RPMI7951 (cell line): ENCODE measurements around the gene ZSWIM5. TPM values are rescaled to one million over a fixed set of nuclear protein-coding genes. Genes with fewer than 3 reads are reported as not detected.
A peak's percentile ranks its signal among the peaks of the same experiment; 100 is the strongest.
"Not testable (repeated sequence)": the region's sequence is repeated elsewhere in the genome, so short reads cannot be mapped to it uniquely, and the experiment has no call there.

Experiments used
- DNase-seq: peaks from one replicate; pipeline ENCODE4 v3.0.0-alpha.2; 2012; ENCODE audit warnings: low read depth
- total RNA-seq: library from RNA; depleted of rRNA; stranded (reverse); fragments of >200 nt; shearing (Covaris generic); gene quantifications from 2 replicates; pipeline ENCODE4 v1.2.3, GENCODE V29; 2014

Gene ZSWIM5
- total RNA-seq, 1 experiment from 2014 or later, result not detected

DNA sequence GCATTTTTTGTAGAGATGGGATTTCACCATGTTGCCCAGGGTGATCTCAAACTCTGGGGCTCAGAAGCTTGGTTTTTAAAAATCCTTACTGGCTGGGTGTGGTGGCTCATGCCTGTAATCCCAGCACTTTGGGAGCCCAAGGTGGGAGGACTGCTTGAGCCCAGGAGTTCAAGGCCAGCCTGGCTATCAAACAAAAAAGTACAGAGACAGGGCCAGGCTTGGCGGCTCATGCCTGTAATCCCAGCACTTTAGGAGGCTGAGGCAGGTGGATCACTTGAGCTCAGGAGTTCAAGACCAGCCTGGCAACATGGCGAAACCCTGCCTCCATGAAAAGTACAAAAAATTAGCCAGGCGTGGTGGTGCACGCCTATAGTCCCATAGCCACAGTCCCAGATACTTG is 112.0 kb downstream of the ZSWIM5 start:
- DNase-seq, result not testable (repeated sequence)

GRCh38 chr1:45093334-45093733 is 113.1 kb downstream of the ZSWIM5 start:
- no peak for DNase-seq

- DNase-seq, result no peak
Measured at GRCh38 chr1:45089711-45090110, 116.7 kb downstream of the ZSWIM5 start.

GRCh38 chr1:45084562-45084961 is 121.8 kb downstream of the ZSWIM5 start:
- no peak for DNase-seq

GRCh38 chr1:45079533-45079932 is 126.9 kb downstream of the ZSWIM5 start:
- no peak for DNase-seq

DNA sequence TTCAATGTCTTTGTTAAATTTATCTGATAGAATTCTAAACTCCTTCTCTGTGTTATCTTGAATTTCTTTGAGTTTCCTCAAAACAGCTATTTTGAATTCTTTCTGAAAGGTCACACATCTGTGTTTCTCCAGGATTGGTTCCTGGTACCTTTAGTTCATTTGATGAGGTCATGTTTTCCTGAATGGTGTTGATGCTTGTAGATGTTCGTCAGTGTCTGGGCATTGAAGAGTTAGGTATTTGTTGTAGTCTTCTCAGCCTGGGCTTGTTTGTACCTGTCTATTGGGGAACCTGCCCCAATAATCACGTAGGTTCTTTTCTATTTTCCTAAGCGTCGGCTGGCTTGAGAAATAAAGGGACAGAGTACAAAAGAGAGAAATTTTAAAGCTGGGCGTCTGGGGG is 129.4 kb downstream of the ZSWIM5 start:
- not testable (repeated sequence) for DNase-seq

DNA sequence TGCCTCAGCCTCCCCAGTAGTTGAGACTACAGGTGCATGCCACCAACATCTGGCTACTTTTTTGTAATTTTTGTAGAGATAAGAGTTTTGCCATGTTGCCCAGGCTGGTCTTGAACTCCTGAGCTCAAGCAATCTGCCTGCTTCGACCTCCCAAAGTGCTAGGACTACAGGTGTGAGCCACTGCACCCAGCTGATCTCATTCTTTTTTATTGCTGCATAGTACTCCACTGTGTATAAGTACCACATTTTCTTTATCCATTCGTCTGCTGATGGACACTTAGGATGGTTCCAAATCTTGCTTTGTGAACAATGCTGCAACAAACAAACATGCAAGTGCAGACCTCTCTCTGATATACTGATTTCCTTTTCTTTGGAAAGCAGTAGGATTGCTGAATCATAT is 134.8 kb downstream of the ZSWIM5 start:
- no peak for DNase-seq

GRCh38 chr1:45067806-45068205 is 138.6 kb downstream of the ZSWIM5 start:
- no peak for DNase-seq

GRCh38 chr1:45065083-45065482 is 141.3 kb downstream of the ZSWIM5 start:
- no peak for DNase-seq

GRCh38 chr1:45062463-45062862 is 143.9 kb downstream of the ZSWIM5 start:
- DNase-seq, result not testable (repeated sequence)

DNA sequence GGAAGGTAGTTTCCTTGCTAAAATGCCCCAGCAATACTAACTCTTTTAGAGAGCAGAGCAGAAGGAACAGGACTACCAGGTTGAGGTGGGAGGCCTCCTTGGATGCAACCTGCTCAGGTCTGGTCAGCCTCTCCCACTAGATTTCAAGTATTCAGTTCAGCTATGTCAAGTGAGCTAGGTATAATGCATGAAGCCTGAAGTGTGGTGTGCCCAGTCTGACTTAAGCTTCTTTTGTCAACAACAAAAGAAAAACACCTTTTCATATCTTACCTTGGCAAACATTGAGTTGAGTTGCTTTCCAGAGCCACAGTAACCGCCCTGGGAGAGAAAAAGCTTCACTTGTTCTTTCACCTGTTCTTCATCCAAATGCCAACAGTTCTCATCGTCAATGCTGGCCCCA is 146.6 kb downstream of the ZSWIM5 start:
- DNase-seq, result no peak

- no peak for DNase-seq
Measured at GRCh38 chr1:45057542-45057941, 148.9 kb downstream of the ZSWIM5 start.

- DNase-seq, result no peak
Measured at GRCh38 chr1:45051005-45051772, 155.2 kb downstream of the ZSWIM5 start.

DNA sequence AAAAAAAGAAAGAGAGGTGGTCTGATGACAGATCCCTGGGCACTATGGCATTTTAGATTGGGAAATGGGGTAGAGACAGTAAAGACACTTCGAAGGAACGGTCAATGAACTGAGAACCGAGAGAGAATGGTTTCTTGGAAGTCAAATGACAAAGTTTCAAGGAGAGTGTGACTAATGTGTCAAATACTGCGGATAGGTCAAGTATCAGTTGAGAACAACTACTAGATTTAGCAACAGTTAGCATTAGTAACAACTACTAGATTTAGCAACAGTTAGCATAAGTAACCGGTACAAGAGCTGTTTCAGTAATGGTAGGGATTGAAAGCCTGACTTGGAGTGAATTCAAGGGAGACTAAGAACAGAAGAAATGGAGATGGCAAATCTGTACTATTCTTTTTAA is 159.4 kb downstream of the ZSWIM5 start:
- DNase-seq, result no peak

DNA sequence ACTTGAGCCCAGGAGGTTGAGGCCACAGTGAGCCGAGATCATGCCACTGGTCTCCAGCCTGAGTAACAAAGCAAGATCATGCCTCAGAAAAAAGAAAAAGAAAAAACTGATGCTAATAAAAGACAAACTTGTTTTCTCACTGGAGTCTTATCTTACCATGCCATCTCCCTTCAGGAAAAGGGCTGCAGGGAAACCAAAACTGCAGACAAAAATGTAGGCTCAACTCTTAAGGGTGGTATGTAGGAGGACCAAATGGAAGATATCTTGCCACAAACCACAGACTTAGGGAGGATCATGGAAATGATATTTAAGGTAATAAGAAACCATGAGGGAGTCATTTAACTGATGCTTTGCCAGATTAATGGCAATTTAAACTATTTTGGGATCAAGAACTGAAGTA is 161.5 kb downstream of the ZSWIM5 start:
- no peak for DNase-seq

- no peak for DNase-seq
Measured at GRCh38 chr1:45043094-45043493, 163.3 kb downstream of the ZSWIM5 start.

DNA sequence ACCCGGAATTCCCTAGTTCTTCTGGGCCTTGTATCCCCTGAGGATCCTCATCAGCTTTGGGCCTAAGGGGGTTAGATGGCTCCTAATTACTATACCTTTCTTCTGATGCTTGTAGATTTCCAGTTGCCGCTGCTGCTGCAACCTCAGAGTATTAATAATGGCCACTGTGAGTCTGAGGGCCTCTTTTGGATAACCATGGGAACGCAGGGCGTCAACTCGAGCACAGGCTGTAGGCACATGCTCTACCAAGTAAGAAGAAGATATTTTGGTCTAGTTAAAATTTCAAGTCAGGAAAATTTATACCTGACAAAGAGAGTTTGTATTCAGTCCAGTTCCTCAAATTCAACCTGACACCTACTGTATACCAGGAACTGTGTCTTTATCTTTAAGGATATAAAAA is 166.1 kb downstream of the ZSWIM5 start:
- no peak for DNase-seq

DNA sequence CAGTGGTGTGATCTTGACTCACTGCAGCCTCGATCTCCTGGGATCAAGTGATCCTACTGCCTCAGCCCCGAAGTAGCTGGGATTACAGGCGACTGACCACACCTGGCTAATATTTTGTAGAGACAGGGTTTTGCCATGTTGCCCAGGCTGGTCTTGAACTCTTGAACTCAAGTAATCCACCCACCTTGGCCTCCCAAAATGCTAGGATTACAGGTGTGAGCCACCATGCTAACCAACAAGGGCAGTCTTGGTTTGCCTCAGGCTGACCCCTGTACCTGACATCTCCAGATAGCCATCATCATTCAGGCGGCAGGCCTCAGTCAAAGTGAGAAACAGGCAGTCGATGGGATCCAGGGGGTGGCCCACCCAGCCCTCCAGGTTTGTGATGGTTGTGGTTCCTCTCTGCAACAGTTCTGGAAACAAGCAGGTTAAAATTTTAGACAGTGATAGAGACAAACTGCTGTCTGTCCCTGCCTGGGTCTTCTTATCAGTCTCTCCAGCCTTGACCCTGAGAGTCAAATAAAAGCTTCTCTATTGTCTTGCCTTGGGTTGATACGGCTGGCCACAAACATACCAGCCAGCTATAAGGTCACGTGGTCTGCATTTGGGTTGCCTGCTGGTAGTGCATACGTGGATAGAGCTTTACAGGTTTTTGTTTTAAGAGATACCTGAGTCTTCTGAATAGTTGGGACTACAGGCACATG is 167.6 kb downstream of the ZSWIM5 start:
- DNase-seq, result no peak

DNA sequence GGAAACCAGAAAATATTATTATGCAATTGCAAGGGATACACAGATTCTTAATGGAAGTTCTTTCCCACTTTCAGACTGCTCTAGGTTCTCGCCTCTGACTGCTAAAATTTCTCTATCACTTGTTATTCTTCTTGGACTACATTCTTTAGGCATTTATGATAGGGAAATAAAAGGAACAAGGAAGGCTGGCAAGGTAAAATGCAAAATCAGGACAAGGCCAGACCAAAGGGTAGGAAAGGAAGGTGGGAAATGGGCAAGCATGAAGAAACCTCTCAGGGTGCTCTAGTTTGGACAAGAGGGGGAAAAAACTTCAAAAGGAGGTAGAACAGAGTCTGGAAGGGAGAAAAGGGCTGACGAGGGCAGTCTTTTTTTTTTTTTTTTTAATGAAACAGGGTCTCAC is 168.2 kb downstream of the ZSWIM5 start:
- DNase-seq, result no peak

DNA sequence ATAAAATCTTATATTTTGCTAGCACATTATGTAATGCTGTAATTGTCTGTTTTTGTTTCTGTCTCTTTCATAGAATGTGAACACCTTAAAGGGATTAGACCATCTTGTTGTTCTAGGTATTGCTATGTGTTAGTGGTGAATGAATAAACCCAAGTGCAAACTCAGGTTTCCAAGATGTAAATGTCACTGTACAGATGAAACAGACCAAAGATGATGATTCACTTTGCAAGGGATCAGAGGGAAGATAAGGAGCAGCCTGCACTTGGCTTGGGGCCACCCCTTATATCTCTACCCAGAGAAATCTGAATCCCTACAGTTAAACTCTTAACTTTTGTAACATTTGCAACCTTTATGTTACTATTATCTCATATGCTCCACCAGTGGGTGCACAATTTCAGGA is 168.9 kb downstream of the ZSWIM5 start:
- peak; percentile 39 for DNase-seq

DNA sequence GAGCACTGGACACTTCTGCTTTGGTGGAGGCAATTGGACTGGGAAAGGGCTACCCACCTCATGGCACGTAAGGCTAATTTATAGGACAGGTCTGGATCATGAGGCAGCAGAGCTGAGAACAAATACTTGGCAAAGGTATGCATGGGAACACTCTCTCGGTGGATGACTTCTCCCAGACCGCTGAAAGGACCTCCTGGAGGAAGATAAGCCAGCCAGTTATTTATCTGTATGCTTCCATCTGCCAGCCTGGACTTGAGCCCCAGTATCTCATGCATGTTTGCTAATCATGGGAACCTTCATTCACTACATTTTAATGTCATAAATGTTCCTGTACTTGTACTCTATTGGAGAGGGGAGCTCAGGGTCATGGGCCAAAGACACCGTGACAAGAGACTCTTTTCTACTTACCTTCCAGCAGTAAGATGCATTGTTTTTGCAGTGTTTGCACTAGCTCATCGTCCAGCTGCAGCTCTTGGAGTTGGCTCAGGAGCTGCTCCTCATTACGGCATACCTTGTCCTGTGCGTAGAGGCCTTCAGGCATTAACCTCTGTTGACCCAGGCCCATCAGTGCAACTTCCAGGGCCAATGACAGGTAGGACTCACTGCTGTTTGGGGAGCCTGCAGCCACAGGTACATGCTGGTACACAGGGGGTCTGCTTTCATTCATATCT is 170.6 kb downstream of the ZSWIM5 start:
- DNase-seq, result no peak

- no peak for DNase-seq
Measured at GRCh38 chr1:45033356-45033755, 173.0 kb downstream of the ZSWIM5 start.

GRCh38 chr1:45032837-45033236 is 173.6 kb downstream of the ZSWIM5 start:
- DNase-seq, result no peak
